ENCODE measurements around the gene SLC16A8.
"Not testable (repeated sequence)": the region's sequence is repeated elsewhere in the genome, so short reads cannot be mapped to it uniquely, and the experiment has no call there.

The SLC16A8 gene

DNA sequence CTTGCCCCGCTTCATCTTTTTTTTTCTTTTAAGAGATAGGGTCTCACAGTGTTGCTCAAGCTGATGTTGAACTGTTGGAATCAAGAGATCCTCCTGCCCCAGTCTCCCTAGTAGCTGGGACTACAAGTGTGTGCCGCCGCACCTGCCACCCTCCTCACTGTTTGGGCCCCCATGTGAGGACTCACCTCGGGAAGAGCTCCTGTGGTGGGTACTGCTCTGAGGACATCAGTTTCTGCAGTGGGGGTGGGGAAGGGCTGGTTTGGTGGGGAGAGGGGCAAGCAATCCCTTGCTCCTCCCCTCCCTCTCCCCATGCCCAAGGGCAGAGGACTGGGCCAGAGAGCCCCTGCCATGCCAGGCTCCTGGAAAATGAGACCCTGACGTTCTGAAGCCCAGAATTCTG is 1.5 kb upstream of the SLC16A8 start:
- no peak for DNase-seq

- no peak for DNase-seq
These were observed 1.1 kb upstream of the SLC16A8 start for GRCh38 chr22:38085056-38085455.

DNA sequence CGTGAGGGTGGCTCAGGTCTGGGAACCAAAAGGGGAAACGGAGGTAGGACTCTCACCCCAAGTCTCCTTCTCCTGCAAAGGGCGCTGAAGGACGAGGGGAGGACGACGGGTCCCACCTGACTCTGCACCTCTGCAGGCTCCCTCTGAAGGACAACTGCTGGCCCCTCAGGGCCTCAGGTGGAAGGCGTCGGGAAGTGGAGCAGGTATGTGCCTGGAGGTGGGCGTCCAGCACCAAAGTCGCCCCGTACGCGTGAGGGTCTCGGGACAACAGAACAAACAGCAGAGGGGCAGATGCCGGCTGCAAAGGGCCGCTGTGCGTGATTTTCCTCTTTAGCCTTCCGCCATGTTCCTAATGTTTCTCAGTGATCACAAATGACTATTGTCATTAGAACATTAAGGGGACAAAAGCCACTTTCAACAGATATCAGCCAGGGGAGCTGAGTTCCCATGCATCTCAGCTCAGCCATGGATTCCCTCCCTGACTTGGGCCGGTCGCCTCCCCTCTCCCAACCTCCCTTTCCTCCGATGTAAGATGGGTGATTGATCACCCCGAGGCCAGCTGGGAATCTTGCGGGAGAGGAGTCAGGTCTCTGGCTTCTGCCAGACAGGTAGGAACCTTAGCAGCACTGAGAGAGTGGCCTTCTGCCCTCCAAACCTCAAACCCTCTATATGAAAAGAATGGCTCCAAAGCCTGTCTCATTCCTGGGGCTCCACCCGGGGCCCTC is 836 bp downstream of the SLC16A8 start:
- DNase-seq, result no peak

DNA sequence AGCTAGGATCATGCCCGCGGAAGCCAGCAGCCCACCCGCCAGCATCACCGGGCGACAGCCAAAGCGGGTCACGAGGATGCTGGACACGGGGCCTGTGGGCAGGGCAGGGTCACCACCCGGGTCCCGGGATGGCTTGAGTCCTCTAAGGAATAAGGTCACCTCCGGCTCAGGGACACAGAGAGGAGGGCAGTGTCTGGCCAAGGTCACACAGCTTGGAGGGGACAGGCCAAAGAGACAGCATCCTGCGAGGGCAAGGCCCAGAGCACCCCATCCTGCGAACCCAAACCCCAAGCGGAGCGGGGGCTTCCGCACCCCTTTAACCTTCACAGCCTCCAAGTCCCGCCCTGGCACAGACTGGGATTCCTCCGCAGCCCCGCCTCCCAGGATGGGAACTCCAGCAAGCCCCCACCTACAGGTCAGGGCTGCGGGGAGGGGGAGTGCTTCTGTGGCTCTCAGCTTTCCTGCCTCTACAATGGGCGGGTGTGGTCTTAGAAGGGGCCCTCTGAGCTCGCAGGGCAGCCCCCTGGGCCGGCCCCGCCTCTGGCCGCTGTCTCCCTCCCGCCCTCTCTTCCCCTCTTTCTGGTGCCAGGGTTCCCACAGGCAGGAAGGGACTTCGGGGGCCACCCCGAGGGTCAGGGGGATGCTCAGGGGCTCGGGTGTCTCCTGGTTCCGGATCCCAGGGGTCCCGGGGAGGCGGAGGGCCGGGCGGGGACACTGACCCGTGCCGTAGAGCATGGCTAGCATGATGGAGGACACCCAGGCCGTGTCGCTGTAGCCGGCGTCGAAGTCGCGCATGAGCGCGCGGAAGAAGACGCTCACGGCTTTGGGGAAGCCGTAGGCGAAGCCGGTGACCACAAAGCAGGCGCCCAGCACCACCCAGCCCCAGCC is 1.8 kb downstream of the SLC16A8 start:
- DNase-seq, result no peak

DNA sequence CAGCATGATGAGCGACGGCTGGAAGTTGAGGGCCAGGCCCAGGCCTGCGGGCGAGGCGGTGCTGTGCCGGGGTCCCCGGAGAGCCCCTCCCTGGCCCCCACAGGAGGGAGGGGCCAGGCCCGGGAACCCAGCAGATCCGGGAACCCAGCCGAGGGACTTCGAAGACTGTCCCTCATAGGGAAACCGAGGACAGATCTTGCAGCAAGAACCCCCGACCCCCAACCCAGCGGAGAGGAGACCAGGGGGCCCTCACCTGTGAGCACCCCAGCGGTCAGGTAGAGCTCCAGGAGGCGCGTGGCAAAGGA is 2.4 kb downstream of the SLC16A8 start:
- no peak for DNase-seq

DNA sequence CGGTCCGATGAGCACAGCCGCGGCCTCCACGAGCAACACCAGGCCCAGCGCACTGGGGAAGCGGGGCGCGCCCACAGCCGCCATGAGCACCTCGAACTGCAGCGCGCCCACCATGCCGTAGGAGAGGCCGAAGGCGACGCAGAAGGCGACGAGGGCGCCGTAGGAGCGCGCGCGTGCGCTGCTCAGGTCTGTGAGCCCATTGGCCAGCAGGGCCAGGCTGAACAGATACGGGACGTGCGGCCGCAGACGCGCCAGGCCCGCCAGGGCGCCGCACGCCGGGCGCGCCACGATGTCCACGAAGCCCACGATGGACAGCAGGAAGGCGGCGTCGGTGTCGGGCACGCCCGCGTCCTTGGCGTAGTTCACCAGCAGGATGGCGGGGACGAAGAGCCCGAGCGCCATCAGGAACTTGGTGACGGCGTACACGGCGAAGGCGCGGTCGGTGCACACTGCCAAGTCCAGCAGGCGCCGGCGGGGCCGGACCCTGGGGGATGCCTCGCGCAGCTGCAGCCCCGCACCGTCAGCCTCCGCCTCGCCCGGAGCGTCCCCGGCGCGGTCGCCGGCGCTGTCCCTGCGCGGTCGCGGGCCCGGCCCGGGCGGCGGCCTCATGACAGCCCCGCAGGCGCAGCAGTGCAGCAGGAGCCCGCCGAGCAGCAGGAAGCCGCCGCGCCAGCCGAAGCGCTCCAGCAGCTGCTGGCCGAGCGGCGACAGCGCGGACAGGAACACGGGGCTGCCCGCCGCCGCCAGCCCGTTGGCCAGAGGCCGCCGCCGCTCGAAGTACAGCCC is 2.9 kb downstream of the SLC16A8 start:
- no peak for DNase-seq

DNA sequence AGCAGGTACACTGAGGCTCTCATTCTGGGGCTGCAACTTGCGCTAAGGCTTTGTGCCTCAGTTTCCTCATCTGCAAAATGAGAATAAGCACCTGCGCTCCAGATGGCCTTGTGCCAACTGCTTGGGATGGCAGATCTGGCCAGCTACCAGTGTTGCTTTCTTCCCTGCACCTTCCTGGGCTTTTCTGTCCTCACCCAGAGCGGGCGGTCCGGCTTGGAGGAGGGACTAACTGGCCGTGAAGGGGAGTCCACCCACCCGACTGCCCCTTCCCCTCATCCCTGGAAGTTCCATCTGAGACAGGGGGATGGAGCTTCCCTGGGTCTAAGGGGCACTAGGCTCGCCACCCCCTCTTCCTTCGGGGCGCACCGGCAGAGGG is 3.5 kb downstream of the SLC16A8 start:
- no peak for DNase-seq

- DNase-seq, result no peak
These were observed 4.2 kb downstream of the SLC16A8 start for GRCh38 chr22:38079804-38080203.

DNA sequence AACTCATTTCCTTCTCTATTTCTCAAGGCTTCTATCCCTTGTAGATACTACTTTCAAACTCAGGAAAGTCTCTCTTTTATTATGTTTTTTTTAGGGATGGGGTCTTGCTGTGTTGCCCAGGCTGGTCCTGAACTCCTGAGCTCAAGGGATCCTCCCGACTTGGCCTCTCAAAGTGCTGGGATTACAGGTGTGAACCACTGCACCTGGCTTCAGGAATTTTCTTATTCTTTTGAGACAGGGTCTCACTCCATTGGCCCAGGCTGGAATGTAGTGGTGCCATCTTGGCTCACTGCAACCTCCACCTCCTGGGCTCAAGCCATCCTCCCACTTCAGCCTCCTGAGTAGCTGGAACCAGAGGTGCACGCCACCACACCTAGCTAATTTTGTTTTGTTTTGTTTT is 4.8 kb downstream of the SLC16A8 start:
- not testable (repeated sequence) for DNase-seq

DNA sequence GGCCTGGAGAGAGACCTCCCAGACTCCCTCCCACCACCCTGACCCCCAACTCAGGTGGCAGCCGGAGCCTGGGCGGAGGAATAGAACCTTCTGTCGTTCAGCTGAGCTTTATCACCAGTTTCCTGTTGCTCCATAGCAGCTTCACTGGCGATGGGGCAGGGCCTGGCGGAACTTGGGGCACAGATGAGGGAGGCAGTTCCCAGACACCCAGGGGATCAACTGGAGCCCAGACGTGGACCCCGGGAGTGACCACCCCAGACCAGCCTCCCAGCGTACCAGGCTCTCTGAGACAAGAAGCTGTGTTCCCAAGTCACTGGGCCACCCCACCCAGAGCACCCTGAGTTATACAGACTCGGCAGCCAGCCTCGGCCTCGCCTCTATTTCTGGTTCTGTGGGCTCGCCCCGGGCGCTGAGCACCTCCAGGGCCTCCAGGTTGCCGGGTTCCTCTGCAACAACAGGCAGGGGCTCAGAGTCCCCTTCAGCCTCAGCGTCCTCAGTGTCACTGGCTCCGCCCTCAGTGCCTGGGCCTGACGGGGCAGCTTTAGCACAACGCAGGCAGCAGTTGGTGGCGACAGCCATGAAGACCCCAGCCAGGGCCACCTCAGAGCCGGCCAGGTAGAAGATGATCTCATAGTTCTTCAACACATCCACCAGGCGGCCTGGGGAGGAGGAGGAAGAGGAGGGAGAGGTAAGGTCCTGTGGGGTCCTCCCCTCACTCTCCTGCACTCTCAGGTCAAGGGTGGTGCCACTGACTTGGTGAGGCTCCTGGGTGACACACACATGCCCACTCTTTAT is 5.7 kb downstream of the SLC16A8 start:
- DNase-seq, result no peak

GRCh38 chr22:38077595-38077994 is 6.4 kb downstream of the SLC16A8 start:
- no peak for DNase-seq

DNA sequence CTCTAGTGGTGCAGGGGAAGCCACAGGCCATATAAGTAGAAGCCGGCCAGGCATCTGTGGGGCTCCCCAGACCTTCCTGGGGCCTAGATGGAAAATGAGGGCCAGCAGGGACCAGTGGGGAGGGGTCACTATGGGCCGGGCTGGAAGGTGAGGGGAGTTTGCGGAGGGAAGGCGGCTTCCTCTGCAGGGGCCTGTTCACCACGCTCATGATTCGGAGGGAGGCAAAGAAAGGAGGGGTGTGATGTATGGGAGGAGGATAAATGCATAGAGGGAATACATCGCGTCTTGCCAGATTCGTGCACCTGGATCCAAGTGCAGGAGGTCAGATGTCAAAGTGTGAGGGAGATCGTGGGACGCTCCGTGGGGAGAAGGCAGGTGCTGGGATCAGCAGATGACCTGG is 6.9 kb downstream of the SLC16A8 start:
- DNase-seq, result no peak

DNA sequence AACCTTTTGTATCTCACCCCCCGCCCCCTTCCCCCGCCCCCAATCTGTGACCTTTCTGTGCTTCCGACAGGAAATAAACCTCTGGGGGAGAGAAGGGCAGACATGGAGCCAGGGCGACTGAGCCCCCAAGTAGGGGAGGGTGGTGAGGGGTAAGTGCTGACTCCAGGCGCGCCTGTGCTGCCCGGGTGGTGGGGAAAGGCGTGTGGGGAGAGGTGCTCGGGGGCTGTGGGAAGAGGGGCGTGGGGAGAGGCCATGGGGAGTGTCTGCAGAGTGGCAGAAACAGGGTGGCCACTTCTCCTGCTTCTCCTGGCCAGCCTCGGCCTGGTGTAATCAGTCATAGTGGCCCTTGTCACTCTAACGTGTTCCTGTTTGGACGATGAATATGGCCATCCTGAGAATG is 8.0 kb downstream of the SLC16A8 start:
- no peak for DNase-seq

- DNase-seq, result no peak
These were observed 8.7 kb downstream of the SLC16A8 start for GRCh38 chr22:38075105-38075825.

GRCh38 chr22:38074181-38075104 is 9.5 kb downstream of the SLC16A8 start:
- DNase-seq, result no peak

DNA sequence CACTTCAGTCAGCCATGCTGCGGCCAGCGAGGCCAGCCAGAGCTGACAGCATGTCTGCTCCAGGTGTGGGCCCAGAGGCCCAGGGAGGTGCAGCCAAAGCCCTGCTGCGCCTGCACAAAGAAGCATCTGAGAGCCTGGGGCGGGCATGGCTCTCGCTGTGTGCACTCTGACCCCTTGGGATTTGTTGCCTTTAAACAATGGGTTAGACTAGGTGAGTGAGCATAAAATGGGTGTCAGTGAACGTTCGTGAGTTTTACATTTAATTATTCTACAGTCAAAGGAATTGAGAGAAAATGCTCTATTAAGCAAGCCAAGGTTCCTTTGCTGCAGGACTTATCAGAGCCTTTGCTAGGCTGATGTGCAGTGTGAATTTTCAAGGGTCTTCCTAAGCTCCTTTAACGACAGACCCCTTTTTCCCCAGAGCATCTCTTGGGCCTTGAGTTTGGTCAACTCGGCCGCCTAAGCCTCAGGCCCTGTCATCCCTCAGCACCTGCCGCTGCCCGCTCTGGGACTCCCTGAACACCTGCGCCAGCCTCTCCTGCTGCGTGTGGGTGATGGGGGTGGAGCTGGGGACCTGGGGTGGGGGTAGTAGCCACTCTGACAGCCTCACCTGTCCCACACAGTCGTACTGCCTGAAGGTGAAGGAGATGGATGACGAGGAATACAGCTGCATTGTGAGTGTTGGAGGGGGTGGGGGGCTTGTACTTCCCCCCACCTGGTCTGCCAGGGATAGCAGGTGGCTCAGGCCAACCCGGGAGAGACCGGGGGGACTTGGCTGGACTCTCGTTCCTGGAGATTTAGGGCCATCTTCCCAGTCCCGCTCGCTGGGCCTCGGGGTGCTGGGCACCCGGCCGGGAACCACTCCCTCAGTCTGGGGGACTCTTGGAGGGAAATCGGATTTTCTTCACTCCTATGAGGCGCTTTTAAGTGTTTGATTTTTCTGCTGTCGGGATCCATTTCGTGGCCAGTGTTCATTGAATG is 10.5 kb downstream of the SLC16A8 start:
- DNase-seq, result no peak

DNA sequence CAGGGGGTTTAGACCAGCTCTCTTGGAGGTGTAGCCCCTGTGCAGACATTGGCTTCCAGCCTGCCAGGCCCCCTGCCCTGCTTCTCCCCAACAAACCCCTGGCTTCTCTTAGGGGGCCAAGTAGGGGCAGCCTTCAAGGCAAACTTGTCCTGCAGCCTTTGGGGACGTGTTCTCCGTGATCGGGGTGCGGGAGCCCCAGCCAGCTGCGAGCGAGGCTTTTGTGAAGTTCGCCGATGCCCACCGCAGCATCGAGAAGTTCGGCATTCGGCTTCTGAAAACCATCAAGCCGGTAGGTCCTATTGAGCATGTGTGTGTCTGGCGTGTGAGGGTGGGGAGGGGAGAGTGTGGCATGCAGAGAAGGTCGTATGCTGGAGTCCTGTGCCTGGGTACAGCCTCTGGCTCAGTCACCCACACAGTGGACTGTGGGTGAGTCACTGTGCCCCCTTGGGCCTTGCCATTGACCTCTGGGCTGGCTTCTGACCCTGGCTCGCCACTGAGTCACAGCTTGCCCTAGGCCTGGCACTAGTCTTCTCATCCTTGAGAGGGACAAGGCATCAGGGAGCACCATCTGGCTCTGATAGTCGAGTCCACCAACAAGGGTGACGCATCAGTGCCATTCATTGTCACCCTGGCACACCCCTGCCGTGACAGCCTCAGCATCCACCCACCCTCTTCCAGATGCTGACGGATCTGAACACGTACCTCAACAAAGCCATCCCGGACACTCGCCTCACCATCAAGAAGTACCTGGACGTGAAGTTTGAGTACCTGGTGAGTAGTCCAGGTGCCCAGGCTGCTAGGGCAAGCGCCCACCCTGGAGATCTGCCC is 11.4 kb downstream of the SLC16A8 start:
- DNase-seq, result no peak

- no peak for DNase-seq
These were observed 12.3 kb downstream of the SLC16A8 start for GRCh38 chr22:38071421-38072321.
